Muscle layer of colon (tissue), 2 donors: ENCODE data around the gene RAB17.

ENCODE experiments used
- H3K27ac ChIP-seq: one replicate; pipeline ENCODE4 v1.7.0; 2013; ENCODE audit warnings: low read depth, mild to moderate bottlenecking, low read length, moderate library complexity
- H3K27me3 ChIP-seq, 2 donors: one replicate each; pipeline ENCODE4 v1.7.0; 2013; ENCODE audit warnings: low read length in 2 of 2, mild to moderate bottlenecking in 2 of 2; ENCODE audit not compliant: insufficient read depth in 2 of 2, control insufficient read depth in 1 of 2
- H3K36me3 ChIP-seq: one replicate; pipeline ENCODE4 v1.7.0; 2013; ENCODE audit warnings: mild to moderate bottlenecking, low read length; ENCODE audit not compliant: insufficient read depth
- H3K4me1 ChIP-seq: one replicate; pipeline ENCODE4 v1.7.0; 2013; ENCODE audit warnings: mild to moderate bottlenecking, low read length; ENCODE audit not compliant: insufficient read depth
- H3K4me3 ChIP-seq, 2 donors: one replicate each; pipeline ENCODE4 v1.7.0; 2013; ENCODE audit warnings: low read length in 2 of 2, low read depth in 1 of 2, mild to moderate bottlenecking in 1 of 2, moderate library complexity in 1 of 2
- H3K9ac ChIP-seq: one replicate; pipeline ENCODE4 v1.7.0; 2013; ENCODE audit warnings: low read length
- H3K9me3 ChIP-seq: one replicate; pipeline ENCODE4 v1.7.0; 2013; ENCODE audit warnings: mild to moderate bottlenecking, low read length
- donor health status: abdominal sarcoma.
- donor health status: Adenocarcinoma of cecum.

The RAB17 gene

GRCh38 chr2:237603718-237604362, 13.3 kb upstream of the RAB17 start:
- no peak overlapping the region for H3K9ac ChIP-seq
- H3K27me3 ChIP-seq: no peaks in the 10 kb centered on the region
- no peak overlapping the region for H3K27ac ChIP-seq
- H3K36me3 ChIP-seq: no peaks in the 10 kb centered on the region
- H3K4me1 ChIP-seq: peaks cover 14% of the 10 kb centered on the region
- no peaks in the 10 kb centered on the region for H3K9me3 ChIP-seq
- no peak overlapping the region for H3K4me3 ChIP-seq

GRCh38 chr2:237603049-237603717, 12.6 kb upstream of the RAB17 start:
- Histone ChIP-seq H3K36me3 (no peaks in the 10 kb centered on the region), H3K4me3 (no peak overlapping the region), H3K4me1 (peaks cover 14% of the 10 kb centered on the region), H3K27me3 (no peaks in the 10 kb centered on the region), H3K9ac (no peak overlapping the region), H3K9me3 (no peaks in the 10 kb centered on the region), H3K27ac (no peak overlapping the region)

- Histone ChIP-seq H3K27ac (no peak overlapping the region), H3K9ac (no peak overlapping the region), H3K27me3 (no peaks in the 10 kb centered on the region), H3K9me3 (no peaks in the 10 kb centered on the region), H3K36me3 (no peaks in the 10 kb centered on the region), H3K4me3 (no peak overlapping the region), H3K4me1 (peaks cover 14% of the 10 kb centered on the region)
These were observed 11.9 kb upstream of the RAB17 start for GRCh38 chr2:237602409-237602808.

- no peak overlapping the region for H3K27ac ChIP-seq
- H3K27me3 ChIP-seq: no peaks in the 10 kb centered on the region
- no peaks in the 10 kb centered on the region for H3K9me3 ChIP-seq
- H3K9ac ChIP-seq: no peak overlapping the region
- H3K4me1 ChIP-seq: peaks cover 14% of the 10 kb centered on the region
- H3K36me3 ChIP-seq: no peaks in the 10 kb centered on the region
- H3K4me3 ChIP-seq: no peak overlapping the region
These were observed 11.1 kb upstream of the RAB17 start for GRCh38 chr2:237601453-237602116.

GRCh38 chr2:237600205-237600846, 9.8 kb upstream of the RAB17 start:
- Histone ChIP-seq H3K27ac (peak overlapping the region; percentile 48), H3K4me3 (peak overlapping the region in 1 of 2 donors; percentile 51), H3K36me3 (no peaks in the 10 kb centered on the region), H3K9me3 (no peaks in the 10 kb centered on the region), H3K27me3 (no peaks in the 10 kb centered on the region), H3K4me1 (peaks cover 17% of the 10 kb centered on the region), H3K9ac (no peak overlapping the region)

- Histone ChIP-seq H3K27ac (peak overlapping the region; percentile 48), H3K27me3 (no peaks in the 10 kb centered on the region), H3K9me3 (no peaks in the 10 kb centered on the region), H3K36me3 (no peaks in the 10 kb centered on the region), H3K4me3 (peak overlapping the region in 1 of 2 donors; percentile 51), H3K9ac (no peak overlapping the region), H3K4me1 (peaks cover 24% of the 10 kb centered on the region)
These were observed 9.1 kb upstream of the RAB17 start for GRCh38 chr2:237599465-237600110.

- Histone ChIP-seq H3K27me3 (no peaks in the 10 kb centered on the region), H3K27ac (no peak overlapping the region), H3K36me3 (no peaks in the 10 kb centered on the region), H3K9ac (no peak overlapping the region), H3K4me1 (peaks cover 34% of the 10 kb centered on the region), H3K9me3 (no peaks in the 10 kb centered on the region), H3K4me3 (no peak overlapping the region)
These were observed 8.1 kb upstream of the RAB17 start for GRCh38 chr2:237598468-237599208.

GRCh38 chr2:237597196-237598145, 6.9 kb upstream of the RAB17 start:
- H3K4me1 ChIP-seq: peaks cover 34% of the 10 kb centered on the region
- no peak overlapping the region for H3K9ac ChIP-seq
- no peak overlapping the region for H3K27ac ChIP-seq
- no peaks in the 10 kb centered on the region for H3K9me3 ChIP-seq
- H3K36me3 ChIP-seq: no peaks in the 10 kb centered on the region
- no peak overlapping the region for H3K4me3 ChIP-seq
- no peaks in the 10 kb centered on the region for H3K27me3 ChIP-seq

GRCh38 chr2:237596520-237597195, 6.1 kb upstream of the RAB17 start:
- H3K9ac ChIP-seq: no peak overlapping the region
- peaks cover 34% of the 10 kb centered on the region for H3K4me1 ChIP-seq
- no peak overlapping the region for H3K4me3 ChIP-seq
- H3K27me3 ChIP-seq: no peaks in the 10 kb centered on the region
- H3K36me3 ChIP-seq: no peaks in the 10 kb centered on the region
- peak overlapping the region; percentile 29 for H3K27ac ChIP-seq
- H3K9me3 ChIP-seq: no peaks in the 10 kb centered on the region
